T-cell (primary cell): Measurements from ENCODE around the gene ZFP57. TPM values are rescaled to one million over a fixed set of nuclear protein-coding genes. Genes with fewer than 3 reads are reported as not detected.

Experiments
- ATAC-seq, 4 experiments: fragments of 200-7000 bp in 3 of 4; fragments of 150-1000 bp in 1 of 4; cut with Tn5 transposase; replicated peaks in 1 of 4; 1 replicate in 3 of 4; 2 replicates in 1 of 4; pipeline ENCODE4 v1.10.0; 2021; ENCODE audit warnings: moderate library complexity in 3 of 4, mild to moderate bottlenecking in 2 of 4, moderate number of reproducible peaks in 1 of 4
- CTCF ChIA-PET, 2 donors: fragments of 300-600 bp; sonication (Branson Sonifier 250); formaldehyde crosslinking; loops; one replicate each; lab custom pipeline; 2022; ENCODE audit warnings: antibody characterized with exemption in 2 of 2; lab: Charles Lee
- POLR2A ChIA-PET, 2 donors: fragments of 300-600 bp; sonication (Branson Sonifier 250); formaldehyde crosslinking; loops; one replicate each; lab custom pipeline; 2022; ENCODE audit warnings: antibody characterized with exemption in 2 of 2; lab: Charles Lee
- DNase-seq, 35 experiments: peaks; one replicate each; pipeline versions ENCODE4 v3.0.0 to v3.0.0-alpha.2; 2013 to 2023
- H3K27ac ChIP-seq: one replicate; pipeline ENCODE4 v1.5.1; 2013; ENCODE audit warnings: low read length
- H3K27me3 ChIP-seq, 2 experiments: replicated peaks in 1 of 2; 1 replicate in 1 of 2; 2 replicates in 1 of 2; pipeline versions ENCODE4 v1.6.1 to v1.7.0; 2013; ENCODE audit warnings: low read length in 1 of 2, mixed read lengths in 1 of 2; ENCODE audit not compliant: control insufficient read depth in 2 of 2, insufficient read depth in 2 of 2; ENCODE audit errors: extremely low read depth in 1 of 2
- H3K36me3 ChIP-seq, 2 donors: 1 replicate in 1 of 2; 2 replicates in 1 of 2; pipeline versions ENCODE4 v1.6.1 to v1.7.0; 2013; ENCODE audit warnings: low read length in 1 of 2; ENCODE audit not compliant: control insufficient read depth in 2 of 2, insufficient read depth in 1 of 2; ENCODE audit errors: extremely low read depth in 1 of 2
- H3K4me1 ChIP-seq, 2 experiments: 1 replicate in 1 of 2; 2 replicates in 1 of 2; pipeline versions ENCODE4 v1.6.1 to v1.7.0; 2013; ENCODE audit warnings: low read length in 2 of 2, mixed read lengths in 1 of 2; ENCODE audit not compliant: insufficient read depth in 2 of 2, control insufficient read depth in 1 of 2; ENCODE audit errors: extremely low read depth in 1 of 2
- H3K4me3 ChIP-seq, 2 donors: 1 replicate in 1 of 2; 2 replicates in 1 of 2; pipeline versions ENCODE4 v1.5.1 to v1.7.0; 2013; ENCODE audit warnings: mild to moderate bottlenecking in 2 of 2, low read length in 1 of 2, moderate library complexity in 1 of 2; ENCODE audit not compliant: control insufficient read depth in 1 of 2; ENCODE audit errors: extremely low read depth in 1 of 2
- H3K9me3 ChIP-seq: 2 replicates; pipeline ENCODE4 v1.7.0; 2013
- H3K27ac Mint-ChIP-seq, 2 donors: one replicate each; pipeline ENCODE4 v1.8.0; 2020 to 2021; ENCODE audit warnings: mild to moderate bottlenecking in 2 of 2, mixed read lengths in 2 of 2
- H3K27me3 Mint-ChIP-seq, 2 donors: one replicate each; pipeline ENCODE4 v1.8.0; 2021 to 2022; ENCODE audit warnings: mixed read lengths in 2 of 2
- H3K36me3 Mint-ChIP-seq: one replicate; pipeline ENCODE4 v1.8.0; 2021; ENCODE audit warnings: mixed read lengths
- H3K4me1 Mint-ChIP-seq, 3 donors: one replicate each; pipeline ENCODE4 v1.8.0; 2020 to 2022; ENCODE audit warnings: mixed read lengths in 3 of 3, mild to moderate bottlenecking in 1 of 3
- H3K4me3 Mint-ChIP-seq, 3 donors: one replicate each; pipeline ENCODE4 v1.8.0; 2020 to 2022; ENCODE audit warnings: mild to moderate bottlenecking in 3 of 3, mixed read lengths in 3 of 3, moderate library complexity in 3 of 3
- H3K9me3 Mint-ChIP-seq, 3 donors: one replicate each; pipeline ENCODE4 v1.8.0; 2020 to 2022; ENCODE audit warnings: mixed read lengths in 3 of 3
- WGBS: methylation state at CpG from one replicate; pipeline ENCODE4 v1.1.5; 2013; ENCODE audit warnings: missing lambda C conversion rate; ENCODE audit not compliant: insufficient coverage; 5-methylcytosine and 5-hydroxymethylcytosine counted together
- total RNA-seq, 35 experiments: library from RNA in 6 of 35; stranded (reverse) in 6 of 35; fragments of 120-200 nt in 1 of 35; gene quantifications; one replicate each; pipeline versions ENCODE4 v1.2.1 to v1.2.4 and lab custom pipeline; 2013 to 2026

Gene ZFP57
- total RNA-seq, 5 donors from 2014 or later (not counting 1 experiment from before 2014, with no cell fraction given): 1.0 TPM; not detected in 4

DNA sequence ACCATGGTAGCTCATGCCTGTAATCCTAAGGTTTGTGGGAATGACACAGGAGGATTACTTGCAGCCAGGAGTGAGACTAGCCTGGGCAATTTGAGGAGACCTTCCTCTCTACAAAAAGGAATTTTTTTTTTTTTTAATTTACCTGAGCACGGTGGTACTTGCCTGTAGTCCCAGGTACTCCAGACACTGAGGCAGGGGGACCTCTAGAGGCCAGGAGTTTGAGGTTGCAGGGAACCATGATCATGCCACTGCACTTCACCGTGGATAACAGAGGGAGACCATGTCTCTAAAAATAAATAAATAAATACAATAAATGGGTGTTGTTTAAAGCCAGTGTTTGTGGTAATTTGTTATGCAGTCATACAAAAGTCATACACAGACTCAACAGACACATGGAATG, 39.9 kb upstream of the ZFP57 start:
- Mint-ChIP-seq H3K4me3 (peak overlapping the region in 1 of 3 donors; percentile 91), H3K4me1 (peaks cover 26 to 32% (median 30%) of the 10 kb centered on the region in 3 donors), H3K9me3 (no peaks in the 10 kb centered on the region), H3K27me3 (no peaks in the 10 kb centered on the region), H3K27ac (no peak overlapping the region), H3K36me3 (peaks cover 19% of the 10 kb centered on the region)
- DNase-seq (peak in 14 of 35 experiments; percentile 16 to 55 (median 28)), ATAC-seq (no peak)
- no peak overlapping the region for H3K27ac ChIP-seq
- no peaks in the 10 kb centered on the region for H3K9me3 ChIP-seq
- peaks cover 28 to 34% of the 10 kb centered on the region in 2 experiments for H3K4me1 ChIP-seq
- WGBS: no CpG with 5 or more reads among the region's 2 CpGs
- H3K36me3 ChIP-seq: peaks cover 3 to 19% of the 10 kb centered on the region in 2 donors
- no peaks in the 10 kb centered on the region for H3K27me3 ChIP-seq
- H3K4me3 ChIP-seq: no peak overlapping the region
- ChIA-PET CTCF (interaction anchor here (0.7 to 2.7 kb wide), 4 partner anchors 12 to 67 kb away, joined by 3 to 11 read pairs (median 4); no protein-coding TSS in a partner anchor), POLR2A (no interaction called here)

- Mint-ChIP-seq H3K27ac (peak overlapping the region; percentile 77), H3K4me1 (peaks cover 79 to 88% (median 80%) of the 10 kb centered on the region in 3 donors), H3K9me3 (no peaks in the 10 kb centered on the region), H3K27me3 (no peaks in the 10 kb centered on the region), H3K36me3 (no peaks in the 10 kb centered on the region), H3K4me3 (peak overlapping the region in 2 of 3 donors; percentile 29 to 76)
- ATAC-seq (no peak), DNase-seq (no peak)
- Histone ChIP-seq H3K9me3 (no peaks in the 10 kb centered on the region), H3K27ac (peak overlapping the region; percentile 65), H3K4me3 (no peak overlapping the region), H3K36me3 (no peaks in the 10 kb centered on the region), H3K4me1 (peaks cover 33 to 63% of the 10 kb centered on the region in 2 experiments), H3K27me3 (peaks cover 0 to under 1% of the 10 kb centered on the region in 2 experiments)
- CTCF ChIA-PET: interaction anchor here in 1 of 2 donors (1.3 kb wide), 1 partner anchor 39 kb away, joined by 3 read pairs; no protein-coding TSS in a partner anchor
- POLR2A ChIA-PET: interaction anchor here in 1 of 2 donors (1.5 kb wide), 1 partner anchor 12 kb away, joined by 5 read pairs; the partner anchor contains the start of gene HLA-F
- 43% methylated on average over 3 of the region's 8 CpGs for WGBS
These were observed 29.5 kb upstream of the ZFP57 start for GRCh38 chr6:29710281-29710941.

DNA sequence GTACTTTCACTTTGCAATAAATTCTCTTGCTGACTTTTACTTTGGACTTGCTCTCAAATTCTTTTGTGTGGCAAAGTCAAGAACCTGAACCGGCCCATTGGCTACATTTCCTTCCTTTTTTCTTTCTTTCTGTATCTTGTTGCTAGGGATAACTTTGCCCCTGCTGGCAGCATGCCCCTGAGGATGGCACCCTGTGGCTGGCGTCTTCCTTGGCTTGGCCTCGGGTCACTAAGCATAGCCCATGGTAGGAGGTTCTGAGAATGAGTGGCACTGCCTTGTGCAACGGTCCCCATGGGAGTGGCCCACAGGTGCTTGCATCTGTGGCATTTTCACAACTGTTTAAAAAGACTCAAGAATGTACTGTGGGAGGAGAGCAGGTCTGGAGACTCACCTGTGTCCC, 28.2 kb upstream of the ZFP57 start:
- ATAC-seq (peak in 3 of 4 experiments; percentile 1 to 13 (median 2)), DNase-seq (no peak)
- H3K4me1 Mint-ChIP-seq: peaks cover 80 to 85% (median 81%) of the 10 kb centered on the region in 3 donors
- no peaks in the 10 kb centered on the region for H3K27me3 Mint-ChIP-seq
- Histone ChIP-seq H3K27ac (peak overlapping the region; percentile 65), H3K27me3 (peaks cover under 1 to 2% of the 10 kb centered on the region in 2 experiments), H3K36me3 (no peaks in the 10 kb centered on the region), H3K4me1 (peaks cover 33 to 65% of the 10 kb centered on the region in 2 experiments), H3K4me3 (peak overlapping the region; percentile 32 to 58), H3K9me3 (no peaks in the 10 kb centered on the region)
- H3K4me3 Mint-ChIP-seq: peak overlapping the region; percentile 69 to 82 (median 76)
- peak overlapping the region; percentile 89 to 96 for H3K27ac Mint-ChIP-seq
- CTCF ChIA-PET: interaction anchor here in 1 of 2 donors (0.6 to 2.6 kb wide), 14 partner anchors 8 to 309 kb away, joined by 3 to 14 read pairs (median 4); partner anchors contain the start of gene HLA-F
- H3K9me3 Mint-ChIP-seq: no peaks in the 10 kb centered on the region
- WGBS: 0% methylated on average over 3 of the region's 4 CpGs
- POLR2A ChIA-PET: interaction anchor here (1.2 to 1.5 kb wide), 4 partner anchors 13 to 17 kb away, joined by 3 to 7 read pairs (median 6); partner anchors contain the start of gene HLA-F (in 1 of the 2)
- H3K36me3 Mint-ChIP-seq: no peaks in the 10 kb centered on the region

DNA sequence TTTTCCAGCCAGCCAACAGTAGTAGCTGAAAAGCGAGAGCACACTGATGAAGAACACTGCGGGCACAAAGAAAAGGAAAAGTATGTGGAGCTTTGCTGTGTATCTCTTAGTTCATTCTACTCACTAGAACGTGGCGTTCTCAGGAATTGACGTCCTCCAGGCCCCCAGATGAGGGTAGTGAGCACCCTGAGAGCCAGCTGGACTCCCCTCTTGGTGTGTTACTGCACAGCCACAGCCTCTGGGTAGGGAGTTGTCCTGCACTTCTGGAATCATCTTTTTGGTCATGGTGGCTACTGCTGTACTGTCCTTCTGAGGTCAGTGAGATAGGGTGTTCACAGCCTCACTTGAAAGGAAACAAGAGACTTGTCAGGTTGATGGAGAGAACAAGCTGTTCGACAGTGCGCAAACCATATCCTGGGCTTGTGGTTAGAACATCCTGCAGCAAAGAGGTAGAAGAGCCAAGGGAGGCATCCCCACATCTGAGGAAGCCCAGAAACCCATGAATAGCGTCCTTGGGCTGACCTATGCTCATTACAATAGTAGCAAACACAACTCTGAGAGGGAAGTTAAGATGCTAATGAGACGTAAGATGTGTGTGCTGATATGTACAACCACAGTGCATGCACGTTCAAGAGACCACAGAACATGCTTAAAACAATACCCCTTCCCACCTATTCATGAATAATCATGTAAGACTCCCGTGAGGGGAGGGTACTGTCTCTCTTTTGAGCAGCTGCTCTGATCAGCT, 27.7 kb upstream of the ZFP57 start:
- H3K4me1 Mint-ChIP-seq: peaks cover 75 to 85% (median 81%) of the 10 kb centered on the region in 3 donors
- no peaks in the 10 kb centered on the region for H3K36me3 Mint-ChIP-seq
- Histone ChIP-seq H3K27me3 (peaks cover 2 to 5% of the 10 kb centered on the region in 2 experiments), H3K9me3 (no peaks in the 10 kb centered on the region), H3K4me1 (peaks cover 33 to 65% of the 10 kb centered on the region in 2 experiments), H3K36me3 (no peaks in the 10 kb centered on the region), H3K27ac (peak overlapping the region; percentile 65), H3K4me3 (peak overlapping the region; percentile 12 to 32)
- ChIA-PET CTCF (interaction anchor here (0.6 to 2.6 kb wide), 15 partner anchors 8 to 309 kb away, joined by 3 to 14 read pairs (median 5); partner anchors contain the start of gene HLA-F (in 1 of the 2)), POLR2A (interaction anchor here (1.0 to 1.5 kb wide), 5 partner anchors 14 to 25 kb away, joined by 3 to 7 read pairs (median 5); partner anchors contain the start of gene HLA-F (in 1 of the 2))
- 0% methylated on average over 2 of the region's 11 CpGs for WGBS
- H3K9me3 Mint-ChIP-seq: no peaks in the 10 kb centered on the region
- ATAC-seq (peak; percentile 91 to 95 (median 93)), DNase-seq (peak; percentile 44 to 96 (median 79))
- H3K4me3 Mint-ChIP-seq: peak overlapping the region; percentile 69 to 82 (median 76)
- peak overlapping the region; percentile 89 to 96 for H3K27ac Mint-ChIP-seq
- H3K27me3 Mint-ChIP-seq: no peaks in the 10 kb centered on the region

- H3K27ac Mint-ChIP-seq: peak overlapping the region; percentile 46 to 66
- H3K4me3 Mint-ChIP-seq: peak overlapping the region in 1 of 3 donors; percentile 17
- POLR2A ChIA-PET: no interaction called here
- peak in 2 of 35 experiments; percentile 15 to 68 for DNase-seq
- H3K36me3 Mint-ChIP-seq: no peaks in the 10 kb centered on the region
- Histone ChIP-seq H3K36me3 (no peaks in the 10 kb centered on the region), H3K27ac (no peak overlapping the region), H3K4me3 (no peak overlapping the region), H3K27me3 (peaks cover 2 to 20% of the 10 kb centered on the region in 2 experiments), H3K9me3 (no peaks in the 10 kb centered on the region), H3K4me1 (peaks cover 29 to 52% of the 10 kb centered on the region in 2 experiments)
- ATAC-seq: no peak
- H3K9me3 Mint-ChIP-seq: no peaks in the 10 kb centered on the region
- WGBS: 83% methylated on average over 2 of the region's 10 CpGs
- peaks cover 54 to 63% (median 56%) of the 10 kb centered on the region in 3 donors for H3K4me1 Mint-ChIP-seq
- H3K27me3 Mint-ChIP-seq: peaks cover 0 to 17% of the 10 kb centered on the region in 2 donors
- CTCF ChIA-PET: interaction anchor here (0.7 to 1.7 kb wide), 9 partner anchors 9 to 129 kb away, joined by 3 to 8 read pairs (median 3); no protein-coding TSS in a partner anchor
These were observed 24.7 kb upstream of the ZFP57 start for GRCh38 chr6:29705389-29706231.
